DND-41 (cell line): ENCODE results near the gene AGAP4.
"Not testable (repeated sequence)": the region's sequence is repeated elsewhere in the genome, so short reads cannot be mapped to it uniquely, and the experiment has no call there.

Source experiments
- EZH2 ChIP-seq: IDR thresholded peaks from 3 replicates; pipeline ENCODE4 v1.6.1; 2012; ENCODE audit warnings: borderline replicate concordance, low read depth, mild to moderate bottlenecking, moderate library complexity, low read length, inconsistent platforms; ENCODE audit not compliant: severe bottlenecking
- TF ChIP-seq, protein P1 (sequence below): IDR thresholded peaks from 2 replicates; pipeline ENCODE4 v1.5.1; 2012; ENCODE audit warnings: borderline replicate concordance, low read length, moderate library complexity, mild to moderate bottlenecking; ENCODE audit not compliant: poor library complexity, severe bottlenecking; ENCODE audit errors: extremely low read depth

DNA sequence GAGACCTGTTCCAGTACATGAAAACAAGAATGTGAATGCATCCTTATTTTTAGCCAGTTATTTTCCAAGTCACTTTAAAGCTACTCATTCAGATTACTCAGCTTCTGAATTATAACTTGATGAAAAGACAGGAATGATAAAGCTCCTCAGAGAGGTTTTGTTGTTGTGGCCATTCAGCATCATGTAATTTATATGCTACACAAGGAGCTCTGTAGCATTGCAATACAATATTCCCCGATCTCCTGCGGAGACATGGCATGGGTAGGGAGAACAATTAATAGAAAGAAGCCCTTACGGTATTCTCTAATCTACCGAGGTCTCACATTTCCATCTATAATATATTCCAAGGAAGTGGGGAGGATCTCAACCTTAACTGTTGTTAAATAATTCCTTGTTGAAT is 43.4 kb upstream of the AGAP4 start:
- TF ChIP-seq EZH2, result not testable (repeated sequence)
- TF ChIP-seq, protein P1, sequence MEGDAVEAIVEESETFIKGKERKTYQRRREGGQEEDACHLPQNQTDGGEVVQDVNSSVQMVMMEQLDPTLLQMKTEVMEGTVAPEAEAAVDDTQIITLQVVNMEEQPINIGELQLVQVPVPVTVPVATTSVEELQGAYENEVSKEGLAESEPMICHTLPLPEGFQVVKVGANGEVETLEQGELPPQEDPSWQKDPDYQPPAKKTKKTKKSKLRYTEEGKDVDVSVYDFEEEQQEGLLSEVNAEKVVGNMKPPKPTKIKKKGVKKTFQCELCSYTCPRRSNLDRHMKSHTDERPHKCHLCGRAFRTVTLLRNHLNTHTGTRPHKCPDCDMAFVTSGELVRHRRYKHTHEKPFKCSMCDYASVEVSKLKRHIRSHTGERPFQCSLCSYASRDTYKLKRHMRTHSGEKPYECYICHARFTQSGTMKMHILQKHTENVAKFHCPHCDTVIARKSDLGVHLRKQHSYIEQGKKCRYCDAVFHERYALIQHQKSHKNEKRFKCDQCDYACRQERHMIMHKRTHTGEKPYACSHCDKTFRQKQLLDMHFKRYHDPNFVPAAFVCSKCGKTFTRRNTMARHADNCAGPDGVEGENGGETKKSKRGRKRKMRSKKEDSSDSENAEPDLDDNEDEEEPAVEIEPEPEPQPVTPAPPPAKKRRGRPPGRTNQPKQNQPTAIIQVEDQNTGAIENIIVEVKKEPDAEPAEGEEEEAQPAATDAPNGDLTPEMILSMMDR, result not testable (repeated sequence)
